ENCODE data around the gene KCNQ4. TPM values are rescaled to one million over a fixed set of nuclear protein-coding genes. Genes with fewer than 3 reads are reported as not detected.

Gene KCNQ4
- total RNA-seq, 1 experiment from 2014 or later: 0.81 TPM

- POLR2A ChIA-PET (ENCODE audit: unreplicated experiment): interaction anchor here (0.8 kb wide), 1 partner anchor 102 kb away, joined by 10 read pairs; no protein-coding TSS in a partner anchor
- intact Hi-C loops (cut with micrococcal nuclease; ENCODE audit: unreplicated experiment): loop anchor here (1.0 to 10.0 kb wide), 7 partner anchors 104 to 584 kb away; partner anchors contain the start of gene SCMH1
- Histone ChIP-seq H3K27ac (no peak overlapping the region), H3K9me3 (ENCODE audit: insufficient read depth, low read depth) (no peaks in the 10 kb centered on the region), H2AFZ (no peak overlapping the region), H3F3A (ENCODE audit: insufficient read depth, low read depth) (no peaks in the 10 kb centered on the region), H3K36me3 (ENCODE audit: low read depth) (no peaks in the 10 kb centered on the region), H3K79me2 (ENCODE audit: low read depth) (no peaks in the 10 kb centered on the region), H3K9me2 (ENCODE audit: insufficient read depth) (no peaks in the 10 kb centered on the region), H4K20me1 (ENCODE audit: insufficient read depth) (no peaks in the 10 kb centered on the region), H3K4me1 (replicated peaks; ENCODE audit: insufficient read depth) (no peaks in the 10 kb centered on the region), H3K27me3 (ENCODE audit: insufficient read depth, low read depth) (no peaks in the 10 kb centered on the region), H3K4me2 (no peak overlapping the region), H3K4me3 (no peak overlapping the region)
- TF ChIP-seq CTCF (conservative IDR thresholded peaks at IDR 0.05): peak; percentile 95
- no peak for TF ChIP-seq EZH2 (IDR thresholded peaks at IDR 0.05; ENCODE audit: low read depth)
- peak; percentile 65 to 84 for DNase-seq
- no TSS peak for BruUV-seq (replicated peaks)
- CTCF ChIA-PET: interaction anchor here (0.6 to 4.9 kb wide), 3 partner anchors 74 to 154 kb away, joined by 3 to 73 read pairs (median 16); no protein-coding TSS in a partner anchor
Measured at GRCh38 chr1:40848530-40849189, 65.1 kb downstream of the KCNQ4 start.

GRCh38 chr1:40849801-40850592 is 66.4 kb downstream of the KCNQ4 start:
- H3K4me1 ChIP-seq (replicated peaks; ENCODE audit: insufficient read depth): no peaks in the 10 kb centered on the region
- no peaks in the 10 kb centered on the region for H3K9me3 ChIP-seq (ENCODE audit: insufficient read depth, low read depth)
- intact Hi-C loops (cut with micrococcal nuclease; ENCODE audit: unreplicated experiment): loop anchor here (1.0 to 10.0 kb wide), 5 partner anchors 76 to 583 kb away; partner anchors contain the start of genes SCMH1 and ZNF684
- H3K79me2 ChIP-seq (ENCODE audit: low read depth): no peaks in the 10 kb centered on the region
- H3K27ac ChIP-seq: no peak overlapping the region
- H3K4me3 ChIP-seq: no peak overlapping the region
- no peaks in the 10 kb centered on the region for H4K20me1 ChIP-seq (ENCODE audit: insufficient read depth)
- no peaks in the 10 kb centered on the region for H3K27me3 ChIP-seq (ENCODE audit: insufficient read depth, low read depth)
- H3K9me2 ChIP-seq (ENCODE audit: insufficient read depth): no peaks in the 10 kb centered on the region
- no peak for TF ChIP-seq EZH2 (IDR thresholded peaks at IDR 0.05; ENCODE audit: low read depth)
- TF ChIP-seq CTCF (conservative IDR thresholded peaks at IDR 0.05): peak; percentile 93
- ChIA-PET POLR2A (ENCODE audit: unreplicated experiment) (no interaction called here), CTCF (interaction anchor here (0.5 to 4.9 kb wide), 9 partner anchors 11 to 237 kb away, joined by 3 to 73 read pairs (median 4); no protein-coding TSS in a partner anchor)
- no peak overlapping the region for H2AFZ ChIP-seq
- peak in 1 of 2 experiments; percentile 78 for DNase-seq
- BruUV-seq (replicated peaks): no TSS peak
- no peaks in the 10 kb centered on the region for H3K36me3 ChIP-seq (ENCODE audit: low read depth)
- no peaks in the 10 kb centered on the region for H3F3A ChIP-seq (ENCODE audit: insufficient read depth, low read depth)
- no peak overlapping the region for H3K4me2 ChIP-seq

GRCh38 chr1:40851643-40852042 is 68.1 kb downstream of the KCNQ4 start:
- CTCF ChIA-PET: interaction anchor here (4.9 kb wide), 1 partner anchor 99 kb away, joined by 73 read pairs; no protein-coding TSS in a partner anchor
- Histone ChIP-seq H3K9me2 (ENCODE audit: insufficient read depth) (no peaks in the 10 kb centered on the region), H4K20me1 (ENCODE audit: insufficient read depth) (no peaks in the 10 kb centered on the region), H3K36me3 (ENCODE audit: low read depth) (no peaks in the 10 kb centered on the region), H3K27me3 (ENCODE audit: insufficient read depth, low read depth) (no peaks in the 10 kb centered on the region), H2AFZ (no peak overlapping the region), H3F3A (ENCODE audit: insufficient read depth, low read depth) (peaks cover under 1% of the 10 kb centered on the region; the same call in 1 of the 2 replicates), H3K4me1 (replicated peaks; ENCODE audit: insufficient read depth) (no peaks in the 10 kb centered on the region), H3K27ac (no peak overlapping the region), H3K4me2 (no peak overlapping the region), H3K79me2 (ENCODE audit: low read depth) (no peaks in the 10 kb centered on the region), H3K9me3 (ENCODE audit: insufficient read depth, low read depth) (no peaks in the 10 kb centered on the region), H3K4me3 (no peak overlapping the region)
- TF ChIP-seq EZH2 (IDR thresholded peaks at IDR 0.05; ENCODE audit: low read depth) (no peak), CTCF (conservative IDR thresholded peaks at IDR 0.05) (no peak)
- intact Hi-C loops (cut with micrococcal nuclease; ENCODE audit: unreplicated experiment): loop anchor here (5.0 kb wide), 1 partner anchor 319 kb away; the partner anchor contains the start of gene ZNF684
- no peak for DNase-seq
- BruUV-seq (replicated peaks): no TSS peak
- POLR2A ChIA-PET (ENCODE audit: unreplicated experiment): interaction anchor here (0.6 kb wide), 1 partner anchor 97 kb away, joined by 6 read pairs; no protein-coding TSS in a partner anchor

Measured in PC-9 (cell line).